GDM1 (cell line): ENCODE results near the gene APLP1.
"Not testable (repeated sequence)": the region's sequence is repeated elsewhere in the genome, so short reads cannot be mapped to it uniquely, and the experiment has no call there.

ENCODE experiments used
- DNase-seq: peaks from one replicate; lab custom pipeline; 2025; lab: John Stamatoyannopoulos, UW

The APLP1 gene

DNA sequence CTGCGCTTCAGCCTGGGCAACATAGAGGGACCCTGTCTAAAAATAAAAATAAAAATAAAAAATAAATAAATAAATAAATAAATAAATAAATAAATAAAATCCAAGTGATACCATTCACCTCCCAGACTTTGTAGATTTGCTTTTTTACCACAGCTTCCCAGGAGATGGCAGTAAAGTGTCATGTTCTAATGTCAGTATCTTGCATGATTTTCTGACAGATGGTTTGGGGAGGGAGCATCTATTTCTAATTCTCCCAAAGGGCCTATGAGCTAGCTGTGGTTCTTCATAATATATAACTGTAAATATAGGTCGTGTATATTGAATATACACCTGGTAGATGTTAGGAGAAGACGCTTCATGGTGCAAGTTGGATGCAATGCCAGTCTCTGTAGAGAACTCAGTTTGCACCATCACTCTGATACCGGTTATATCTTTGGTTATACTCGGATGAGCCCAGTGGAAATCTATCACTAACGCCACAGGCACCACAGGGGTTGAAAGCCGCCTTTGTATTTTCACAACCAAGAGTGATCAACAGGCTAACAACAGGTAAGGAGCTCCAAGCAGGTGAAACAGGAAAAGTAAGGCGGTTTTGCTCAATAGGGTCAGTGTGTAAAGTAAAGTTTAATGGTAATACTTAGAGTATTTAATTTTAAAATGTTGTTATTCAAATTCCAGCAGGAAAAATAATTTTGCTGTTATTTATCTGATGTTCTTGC lies 13.9 kb downstream of the APLP1 start:
- peak; percentile 25 for DNase-seq

DNA sequence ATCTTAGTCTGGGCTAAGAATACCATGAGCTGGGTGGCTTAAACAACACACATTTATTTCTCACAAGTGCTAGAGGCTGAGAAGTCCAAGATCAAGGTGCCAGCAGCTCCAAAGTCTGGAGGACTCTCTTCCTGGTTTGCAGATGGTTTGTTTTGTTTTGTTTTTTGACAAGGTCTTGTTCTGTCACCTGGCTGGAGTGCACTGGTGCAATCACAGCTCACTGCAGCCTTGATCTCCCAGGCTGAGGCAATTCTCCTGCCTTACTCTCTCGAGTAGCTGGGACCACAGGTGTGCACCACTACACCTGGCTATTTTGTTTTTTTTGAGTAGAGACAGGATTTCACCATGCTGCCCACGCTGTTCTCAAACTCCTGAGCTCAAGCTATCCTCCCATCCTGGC lies 15.5 kb downstream of the APLP1 start:
- DNase-seq = no peak

DNA sequence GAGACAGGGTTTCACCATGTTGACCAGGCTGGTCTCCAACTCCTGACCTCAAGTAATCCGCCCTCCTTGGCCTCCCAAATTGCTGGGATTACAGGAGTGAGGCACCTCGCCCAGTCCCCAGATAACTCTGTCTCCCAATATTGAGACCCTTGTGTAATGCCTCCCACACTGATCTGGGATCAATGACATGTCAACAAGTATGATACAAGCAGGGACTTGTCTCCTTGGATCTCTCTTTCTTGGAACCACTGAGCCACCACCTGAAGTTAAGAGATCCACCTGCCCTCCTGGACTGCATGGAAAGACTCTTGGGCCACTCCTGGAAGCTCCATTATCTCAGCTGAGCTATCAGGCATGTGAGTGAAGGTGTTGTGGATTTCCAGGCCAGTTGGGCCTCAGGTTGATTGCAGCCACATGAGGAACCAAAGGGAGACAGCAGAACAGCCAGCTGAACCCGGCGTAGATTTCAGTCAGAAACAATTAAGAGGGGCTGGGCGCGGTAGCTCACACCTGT lies 16.9 kb downstream of the APLP1 start:
- no peak for DNase-seq

DNA sequence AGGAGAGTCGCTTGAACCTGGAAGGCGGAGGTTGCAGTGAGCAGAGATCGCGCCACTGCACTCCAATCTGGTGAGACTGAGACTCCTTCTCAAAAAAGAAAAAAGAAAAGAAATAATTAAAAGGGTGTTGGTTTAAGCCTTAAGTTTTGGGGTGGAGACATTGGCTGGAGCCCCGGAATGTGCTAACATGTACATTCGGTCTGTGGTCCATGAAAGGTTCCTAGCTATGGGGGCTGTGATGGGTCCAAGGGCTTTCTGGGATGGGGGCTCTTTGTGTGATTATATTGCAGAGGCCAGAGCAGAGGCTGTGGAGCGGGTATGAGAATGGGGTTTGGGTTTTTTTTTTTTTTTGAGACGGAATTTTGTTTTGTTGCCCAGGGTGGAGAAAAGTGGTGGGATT lies 17.5 kb downstream of the APLP1 start:
- DNase-seq = no peak

DNA sequence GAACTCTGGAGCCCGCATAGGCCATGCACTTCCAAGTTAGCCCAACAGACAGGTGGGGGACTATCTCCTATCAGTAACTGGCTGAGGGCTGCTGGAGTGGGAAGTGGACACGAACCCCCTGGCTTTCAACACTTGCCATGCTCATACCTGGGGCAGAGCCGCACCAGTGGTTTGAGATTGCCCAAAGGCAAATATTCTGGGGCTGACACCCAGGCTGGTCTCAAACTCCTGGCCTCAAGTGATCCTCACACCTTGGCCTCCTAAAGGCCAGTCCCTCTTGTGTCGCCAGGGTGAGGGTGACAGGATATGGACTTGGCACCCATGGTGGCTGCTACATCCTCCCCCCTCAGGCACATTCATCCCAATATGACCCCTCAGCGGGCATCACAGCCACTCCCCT lies 18.8 kb downstream of the APLP1 start:
- DNase-seq = no peak

DNA sequence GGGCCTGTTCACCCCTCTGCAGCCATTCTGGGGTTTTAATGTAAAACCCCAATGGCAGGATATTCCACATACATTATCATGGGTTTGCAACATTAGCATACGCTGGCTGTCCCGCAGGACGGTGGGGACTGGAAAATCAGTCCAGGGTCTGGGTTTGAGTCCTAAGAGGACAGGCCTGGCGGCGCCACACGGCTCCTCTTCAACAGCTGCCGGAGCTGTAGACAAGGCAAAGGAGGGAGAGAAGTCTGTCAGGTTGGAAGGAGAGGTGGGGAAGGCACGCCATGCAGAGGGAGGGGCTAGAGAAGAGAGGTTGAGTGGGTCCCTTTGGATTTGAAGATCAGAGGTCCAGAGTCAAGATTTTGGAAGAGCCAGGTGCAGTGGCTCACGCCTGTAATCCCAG lies 20.0 kb downstream of the APLP1 start:
- no peak for DNase-seq

DNA sequence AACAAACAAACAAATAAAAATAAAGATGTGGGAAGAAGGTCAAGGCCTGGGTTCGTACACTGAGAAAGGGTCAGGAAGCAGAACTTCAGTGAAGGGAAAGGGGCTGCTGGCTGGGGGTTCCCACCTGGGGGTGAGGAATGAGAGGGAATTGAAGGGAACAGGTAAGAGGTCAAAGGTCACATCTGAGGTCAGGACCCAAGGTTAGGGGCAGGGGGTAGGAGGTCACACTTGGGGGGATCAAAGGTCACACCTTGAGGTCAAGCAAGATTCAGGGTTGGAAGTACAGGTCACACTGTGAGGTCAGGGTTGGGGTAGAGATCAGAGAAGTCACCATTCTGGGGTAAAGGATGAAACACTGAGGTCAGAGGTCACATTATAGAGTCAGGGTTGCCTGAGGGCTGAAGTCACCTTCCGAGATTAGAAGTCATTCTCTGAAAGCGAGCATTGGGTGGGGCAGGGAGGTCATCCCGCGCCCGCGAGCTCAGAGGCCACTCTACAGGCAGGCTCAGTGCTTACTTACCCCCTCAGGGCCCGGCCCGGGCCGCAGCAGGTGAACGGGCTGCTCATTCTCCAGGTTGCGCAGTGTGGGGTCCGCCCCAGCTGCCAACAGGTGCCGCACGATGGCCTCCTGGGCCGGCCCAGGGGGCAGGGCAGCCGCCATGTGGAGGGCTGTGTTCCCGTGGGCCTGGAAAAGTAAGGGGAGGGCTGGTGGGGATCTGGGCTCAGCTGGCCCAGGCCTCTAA lies 21.2 kb downstream of the APLP1 start:
- DNase-seq = no peak

DNA sequence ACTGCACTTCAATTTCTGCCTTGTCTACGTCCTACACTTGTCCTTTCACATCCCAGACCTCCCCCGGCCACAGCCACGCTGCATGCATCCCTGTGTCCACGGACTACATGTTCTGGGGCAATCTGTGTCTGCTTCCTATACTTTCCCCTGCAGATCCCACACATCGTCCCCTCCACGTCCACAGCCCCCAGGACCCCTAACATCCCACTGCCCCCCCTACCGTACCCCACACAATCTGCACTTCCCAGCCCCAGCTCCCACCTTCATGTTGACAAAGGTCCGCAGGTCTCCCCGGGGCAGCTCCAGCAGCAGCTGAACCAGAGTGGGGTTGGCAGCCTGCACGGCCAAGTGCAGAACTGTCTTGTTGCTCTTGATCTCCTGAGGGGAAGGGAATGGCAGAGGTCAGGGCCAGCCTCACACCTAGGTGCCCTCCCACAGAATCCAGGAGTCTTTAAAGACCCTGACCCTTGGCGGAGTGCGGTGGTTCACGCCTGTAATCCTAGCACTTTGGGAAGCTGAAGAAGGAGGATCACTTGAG lies 21.8 kb downstream of the APLP1 start:
- DNase-seq = no peak

DNA sequence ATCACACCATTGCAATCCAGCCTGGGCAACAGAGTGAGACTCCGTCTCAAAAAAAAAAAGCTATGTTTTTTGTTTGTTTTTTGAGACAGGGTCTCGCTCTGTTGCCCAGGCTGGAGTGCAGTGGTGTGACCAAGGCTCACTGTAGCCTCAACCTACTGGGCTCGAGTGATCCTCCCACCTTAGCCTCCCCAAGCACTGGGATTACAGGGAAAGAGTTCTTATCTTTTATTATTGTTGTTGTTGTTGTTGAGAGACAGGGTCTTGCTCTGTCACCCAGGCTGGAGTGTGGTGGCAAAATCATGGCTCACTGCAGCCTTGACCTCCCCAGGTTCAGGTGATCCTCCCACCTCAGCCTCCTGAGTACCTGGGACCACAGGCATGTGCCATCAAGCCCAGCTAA lies 23.4 kb downstream of the APLP1 start:
- DNase-seq = not testable (repeated sequence)

DNA sequence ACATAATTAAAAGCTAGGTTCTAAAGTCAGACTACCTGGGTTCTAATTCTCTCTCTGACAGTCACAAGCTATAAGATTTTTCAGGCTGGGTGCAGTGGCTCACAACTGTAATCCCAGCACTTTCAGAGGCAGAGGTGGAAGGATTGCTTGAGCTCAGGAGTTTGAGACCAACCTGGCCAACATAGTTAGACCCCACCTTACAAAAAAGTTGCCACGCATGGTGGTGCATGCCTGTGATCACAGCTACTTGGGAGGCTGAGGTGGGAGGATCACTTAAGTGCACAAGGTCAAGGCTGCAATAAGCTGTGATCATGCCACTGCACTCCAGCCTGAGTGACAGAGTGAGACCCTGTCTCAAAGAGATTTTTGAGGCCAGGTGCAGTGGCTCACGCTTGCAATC lies 26.0 kb downstream of the APLP1 start:
- no peak for DNase-seq

DNA sequence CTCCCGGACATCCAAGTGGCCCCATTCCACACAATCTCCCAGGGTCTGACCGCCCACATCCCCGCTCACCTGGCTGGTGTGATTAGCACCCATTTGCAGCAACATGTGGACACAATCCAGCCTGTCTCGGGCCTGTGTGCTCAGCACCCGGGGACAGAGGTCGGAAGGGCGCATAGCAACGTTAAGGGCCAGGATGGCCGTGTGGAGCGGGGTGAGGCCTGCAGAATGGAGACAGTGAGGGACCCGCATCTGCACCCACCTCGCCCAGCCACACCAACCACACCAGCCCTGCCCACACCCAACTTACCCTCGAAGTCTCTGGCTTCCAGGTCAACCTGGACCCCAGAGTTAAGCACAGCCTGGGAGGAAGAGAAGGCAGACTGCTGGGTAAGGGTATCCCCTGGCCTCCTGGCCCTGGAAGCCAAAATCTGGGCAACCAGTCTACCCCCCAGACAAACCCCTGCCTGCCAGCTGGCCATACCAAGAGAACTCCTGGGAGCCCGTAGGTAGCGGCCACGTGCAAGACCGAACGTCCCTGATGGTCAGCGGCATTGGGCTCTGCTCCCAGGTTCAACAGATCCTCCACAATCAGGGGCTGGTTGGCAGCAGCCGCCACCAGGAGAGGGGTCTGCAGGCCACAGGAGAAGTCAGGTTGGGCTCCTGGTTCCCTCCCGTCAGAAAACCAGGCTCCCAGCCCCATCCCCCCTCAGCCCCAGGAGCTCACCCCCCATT lies 27.7 kb downstream of the APLP1 start:
- no peak for DNase-seq

DNA sequence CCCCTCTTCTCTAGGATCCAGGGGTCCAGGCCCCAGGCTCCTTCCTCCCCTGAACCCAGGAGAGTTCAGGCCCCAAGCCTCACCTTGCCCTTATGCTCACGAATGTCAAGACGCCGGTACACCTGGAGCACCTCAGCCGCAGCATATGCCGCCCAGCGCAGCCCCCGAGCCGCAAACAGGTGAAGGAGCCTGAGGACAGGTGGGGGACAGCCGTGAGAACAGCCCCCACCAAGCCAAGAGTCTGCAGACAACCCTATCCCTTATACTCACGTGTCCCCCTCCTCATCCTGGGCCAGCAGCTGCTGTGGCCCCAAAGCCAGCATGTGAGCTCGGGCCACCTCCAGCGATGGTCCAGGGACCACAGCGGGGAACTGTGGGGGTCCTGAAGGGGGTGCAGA lies 28.3 kb downstream of the APLP1 start:
- DNase-seq = no peak

DNA sequence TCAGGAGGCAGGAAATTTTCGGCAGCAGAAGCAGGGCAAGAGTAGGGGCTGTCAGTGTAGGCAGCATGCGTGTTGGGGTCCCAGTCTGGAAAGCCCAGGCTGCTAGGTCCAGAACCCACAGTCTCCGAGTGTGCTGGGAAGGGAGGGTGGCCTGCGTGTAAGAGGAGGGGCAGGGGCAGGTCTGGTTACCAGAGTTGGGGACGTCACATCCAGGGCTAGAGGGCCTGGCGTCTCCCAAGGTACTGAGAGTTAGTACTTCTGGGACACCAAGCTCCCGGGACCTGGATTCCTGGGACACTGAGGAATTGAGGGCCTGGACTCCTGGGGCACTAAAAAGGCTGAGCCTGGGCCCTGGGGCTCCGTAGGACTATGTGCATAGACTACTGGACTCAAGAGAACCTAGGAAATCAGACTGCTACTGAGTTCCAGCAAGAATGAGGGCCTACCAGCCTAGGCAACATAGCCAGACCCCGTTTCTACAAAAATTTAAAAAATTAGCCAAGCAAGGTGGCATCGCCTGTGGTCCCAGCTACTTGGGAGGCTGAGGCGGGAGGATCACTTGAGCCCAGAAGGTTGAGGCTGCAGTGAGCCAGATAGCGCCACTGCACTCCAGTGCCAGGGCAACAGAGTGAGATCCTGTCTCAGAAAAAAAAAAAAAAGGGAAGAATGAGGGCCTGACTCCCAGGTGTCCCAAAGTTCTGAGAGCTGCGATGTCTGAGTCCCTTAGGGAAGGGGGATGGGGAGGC lies 29.5 kb downstream of the APLP1 start:
- no peak for DNase-seq

DNA sequence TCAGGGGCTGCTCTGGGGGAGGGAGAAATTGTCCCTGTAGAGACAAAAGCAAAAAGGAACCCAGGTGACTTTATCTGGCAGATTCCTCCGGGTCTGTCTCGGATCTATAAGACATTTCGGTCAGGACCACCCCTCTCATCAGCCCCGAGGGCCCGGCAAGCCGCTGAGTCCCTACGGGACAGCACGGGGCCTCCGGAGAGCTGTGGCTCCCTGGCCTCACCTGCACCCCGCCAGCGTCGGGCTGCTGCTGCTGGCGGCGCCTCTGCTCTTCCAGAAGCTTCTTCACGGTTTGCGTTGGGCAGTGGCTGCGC lies 30.1 kb downstream of the APLP1 start:
- no peak for DNase-seq

DNA sequence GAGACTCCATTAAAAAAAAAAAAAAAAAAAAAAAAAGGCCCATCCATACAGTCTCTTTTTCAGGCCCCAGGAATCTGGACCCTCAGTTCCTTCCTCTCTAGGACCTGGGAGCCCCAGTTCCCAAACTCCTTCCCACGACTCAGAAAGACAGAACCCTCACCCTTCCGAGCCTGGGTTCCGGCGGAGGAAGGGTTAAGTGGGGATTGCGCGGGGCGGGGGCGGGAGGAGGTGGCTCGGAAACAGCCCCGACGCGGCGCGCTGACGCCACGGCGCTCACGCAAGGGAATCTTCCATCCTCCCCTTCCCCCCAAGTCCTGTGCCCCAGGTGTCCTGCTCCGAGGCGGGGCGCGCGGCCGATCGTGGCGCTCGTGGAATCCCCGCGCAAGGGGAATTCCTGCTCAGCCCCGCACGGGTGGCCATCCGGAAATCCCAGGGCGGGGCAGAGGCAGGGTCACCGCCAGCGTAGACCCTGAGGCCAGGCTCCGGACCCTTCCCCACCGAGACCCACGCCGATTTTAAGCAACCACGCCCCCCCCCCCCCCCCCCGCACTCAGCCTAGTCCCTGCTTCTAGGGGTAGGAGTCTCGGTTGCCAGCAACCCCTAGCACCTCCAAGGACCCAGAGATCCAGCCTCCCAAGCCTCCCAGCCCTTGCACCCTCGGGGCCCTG lies 31.3 kb downstream of the APLP1 start:
- DNase-seq = peak; percentile 81

DNA sequence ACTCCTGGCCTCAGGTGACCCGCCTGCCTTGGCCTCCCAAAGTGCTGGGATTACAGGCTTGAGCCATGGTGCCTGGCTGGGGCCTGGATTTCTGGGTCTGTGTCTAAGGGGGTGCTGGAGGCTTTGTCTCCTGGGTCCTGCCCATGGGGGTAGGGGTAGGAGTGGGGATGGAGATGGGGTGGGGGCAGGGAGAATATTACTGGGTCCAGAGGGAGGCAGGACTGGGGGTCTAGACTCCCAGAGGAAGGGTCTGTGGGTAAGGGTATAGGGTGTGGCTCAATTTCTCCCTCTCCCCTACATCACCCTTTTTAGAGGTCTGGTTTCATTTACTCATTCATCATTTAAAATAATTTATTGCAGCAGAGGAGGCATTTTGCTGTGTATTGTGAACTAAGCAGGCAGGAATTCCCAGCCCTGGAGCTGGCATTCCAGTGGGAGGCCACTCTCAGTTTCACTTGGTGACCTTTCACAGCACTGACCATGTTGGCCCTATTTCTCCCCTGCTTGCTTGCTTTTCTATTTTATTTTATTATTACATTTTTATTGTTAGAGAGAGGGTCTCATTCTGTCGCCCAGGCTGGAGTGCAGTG lies 32.8 kb downstream of the APLP1 start:
- DNase-seq = no peak

DNA sequence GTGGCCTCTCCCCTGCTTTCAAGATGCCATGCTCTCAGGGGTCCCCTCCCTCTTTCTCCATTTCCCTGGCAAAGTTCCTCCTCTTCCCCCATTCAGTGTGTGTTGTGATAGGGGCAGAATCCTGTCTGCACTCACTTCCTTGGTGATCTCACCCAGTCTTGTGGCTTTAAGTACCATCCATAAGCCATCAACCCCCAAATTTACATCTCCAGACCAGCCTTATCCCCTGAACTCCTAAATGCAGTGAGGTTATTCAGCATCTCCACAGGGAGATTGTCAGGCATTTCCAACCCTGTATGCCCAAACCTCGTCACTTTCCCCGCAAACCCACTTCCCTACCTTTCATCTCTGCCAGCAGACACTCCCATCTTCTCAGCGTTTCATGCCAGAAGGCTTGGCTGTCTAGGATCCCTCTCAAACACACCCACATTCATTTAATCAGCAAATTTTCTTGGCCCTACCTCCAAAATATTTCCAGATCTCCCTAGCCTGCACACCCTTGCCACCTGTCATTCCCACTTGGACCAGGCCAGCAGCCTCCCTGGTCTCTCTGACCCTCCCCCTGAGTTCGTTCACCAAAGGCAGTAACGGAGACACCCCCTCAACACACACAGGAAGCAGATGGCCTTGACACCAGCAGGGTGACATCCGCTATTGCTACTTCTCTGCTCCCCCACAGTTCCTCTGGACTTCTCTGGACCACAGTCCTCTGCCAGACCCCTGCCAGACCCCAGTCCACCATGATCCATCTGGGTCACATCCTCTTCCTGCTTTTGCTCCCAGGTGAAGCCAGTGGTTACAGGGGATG lies 33.7 kb downstream of the APLP1 start, which contains the start of gene HCST:
Gene HCST (plus strand): TSS at position 676 of the 808 bp plus-strand sequence. CDS start 65 bp downstream, at position 741.
- DNase-seq = peak; percentile 80

DNA sequence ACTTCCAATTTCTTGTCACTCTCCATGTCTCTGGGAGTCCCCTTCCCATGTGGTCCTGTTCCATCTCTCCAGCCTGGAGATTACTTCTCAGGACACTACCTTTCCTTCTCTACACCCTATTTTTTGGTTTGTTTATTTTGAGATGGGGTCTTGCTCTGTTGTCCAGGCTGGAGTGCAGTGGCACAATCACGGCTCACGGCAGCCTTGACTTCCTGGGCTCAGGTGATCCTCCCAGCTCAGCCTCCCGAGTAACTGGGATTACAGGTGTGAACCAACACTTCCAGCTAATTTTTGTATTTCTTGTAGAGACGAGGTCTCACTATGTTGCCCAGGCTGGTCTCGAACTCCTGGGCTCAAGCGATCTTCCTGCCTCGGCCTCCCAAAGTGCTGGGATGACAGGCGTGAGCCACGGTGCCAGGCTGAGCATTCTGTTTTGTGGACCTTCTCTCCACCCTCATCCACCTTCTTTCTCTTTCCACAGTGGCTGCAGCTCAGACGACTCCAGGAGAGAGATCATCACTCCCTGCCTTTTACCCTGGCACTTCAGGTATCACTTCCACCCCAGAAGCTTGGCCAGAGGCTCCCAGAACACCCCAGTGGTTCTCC lies 34.6 kb downstream of the APLP1 start:
- DNase-seq = no peak

DNA sequence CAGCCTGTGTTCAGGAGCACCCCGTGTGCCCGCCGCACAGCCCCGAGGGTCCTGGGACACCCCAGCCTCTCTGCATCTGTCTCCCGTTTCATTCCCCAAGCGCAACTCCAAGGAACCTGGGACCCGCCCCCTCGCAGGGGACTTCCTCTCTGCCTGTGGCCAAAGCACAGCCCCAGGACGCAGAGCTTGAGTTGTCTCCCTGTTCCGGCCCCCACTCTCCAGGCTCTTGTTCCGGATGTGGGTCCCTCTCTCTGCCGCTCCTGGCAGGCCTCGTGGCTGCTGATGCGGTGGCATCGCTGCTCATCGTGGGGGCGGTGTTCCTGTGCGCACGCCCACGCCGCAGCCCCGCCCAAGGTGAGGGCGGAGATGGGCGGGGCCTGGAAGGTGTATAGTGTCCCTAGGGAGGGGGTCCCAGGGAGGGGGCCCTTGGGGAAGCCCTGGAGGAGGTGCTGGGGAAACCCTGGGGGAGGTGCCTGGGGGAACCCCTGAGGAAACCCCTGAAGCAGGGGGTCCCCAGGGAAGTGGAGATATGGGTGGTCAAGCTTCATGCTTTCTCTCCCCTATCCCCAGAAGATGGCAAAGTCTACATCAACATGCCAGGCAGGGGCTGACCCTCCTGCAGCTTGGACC lies 35.3 kb downstream of the APLP1 start:
- DNase-seq = peak; percentile 96
